Left cardiac atrium (tissue), 4 donors: ENCODE results near the gene OTUB2. TPM values are rescaled to one million over a fixed set of nuclear protein-coding genes. Genes with fewer than 3 reads are reported as not detected.

Source experiments
- ATAC-seq, 2 donors: fragments of 200-7000 bp; cut with Tn5 transposase; one replicate each; pipeline ENCODE4 v1.9.1; 2020; ENCODE audit warnings: mild to moderate bottlenecking in 2 of 2, moderate library complexity in 2 of 2
- DNase-seq: peaks from one replicate; pipeline ENCODE4 v3.0.0-alpha.2; 2020
- intact Hi-C, 2 donors: fragments of 100-400 bp; cut with DNase I; formaldehyde crosslinking; loops; one replicate each; pipeline versions ENCODE4 v1.14.1 to v1.15.1; 2022 to 2023
- total RNA-seq, 2 donors: library from RNA; stranded (reverse); fragmentation: NEBNext Ultra II Directional; extraction: Animal tissue kit (Norgen Biotek cat#: 25700); gene quantifications; one replicate each; pipeline ENCODE4 v1.2.1, GENCODE V29; 2021
- donor health status: DM: no; HTN: yes; CAD: no.
- donor health status: DM: no; HTN: yes; CAD: no; lungs with severe emphysema.
- donor health status: DM: yes; HTN: yes; CAD: no.
- donor health status: Dilated cardiomyopathy.

OTUB2 gene
- total RNA-seq, 2 donors from 2014 or later: 0.24 to 0.56 TPM

DNA sequence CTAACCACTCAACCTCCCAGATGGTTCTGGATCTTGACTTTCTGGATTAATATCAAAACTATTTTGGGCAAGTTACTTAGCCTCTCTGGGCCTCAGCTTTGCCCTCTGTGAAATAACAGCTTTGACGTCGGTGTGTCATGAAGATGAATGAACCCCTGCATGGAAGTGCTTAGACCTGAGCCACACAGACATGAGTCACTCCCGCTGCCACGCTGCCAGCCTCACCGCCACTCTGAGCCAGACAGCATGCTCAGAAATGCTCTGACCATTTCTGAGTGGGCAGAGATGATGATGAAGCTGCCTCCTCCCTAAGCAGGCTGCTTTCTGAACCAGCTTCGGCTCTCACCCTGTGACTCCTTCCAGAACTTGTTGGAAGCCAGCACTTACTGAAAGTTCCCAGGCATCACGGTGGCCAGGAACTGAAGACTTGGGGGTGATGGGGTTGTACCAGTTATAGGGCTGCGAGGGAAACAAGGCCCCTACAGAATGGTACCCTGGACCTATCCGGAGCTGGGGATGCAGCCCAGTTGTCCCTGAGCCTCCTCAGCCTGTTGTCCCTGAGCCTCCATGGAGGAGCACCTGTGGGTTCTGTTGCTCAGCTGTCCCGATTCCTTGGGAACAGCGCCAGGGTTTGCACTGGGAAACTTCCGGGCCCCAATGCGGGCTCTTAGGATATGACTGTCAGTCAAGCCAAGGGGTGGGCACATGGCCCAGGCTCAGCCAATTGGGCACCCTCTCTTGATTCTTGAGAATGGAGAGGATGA, 31.0 kb upstream of the OTUB2 start:
- ATAC-seq (peak; percentile 39 to 87), DNase-seq (peak; percentile 65)
- intact Hi-C loops: no loop called here

DNA sequence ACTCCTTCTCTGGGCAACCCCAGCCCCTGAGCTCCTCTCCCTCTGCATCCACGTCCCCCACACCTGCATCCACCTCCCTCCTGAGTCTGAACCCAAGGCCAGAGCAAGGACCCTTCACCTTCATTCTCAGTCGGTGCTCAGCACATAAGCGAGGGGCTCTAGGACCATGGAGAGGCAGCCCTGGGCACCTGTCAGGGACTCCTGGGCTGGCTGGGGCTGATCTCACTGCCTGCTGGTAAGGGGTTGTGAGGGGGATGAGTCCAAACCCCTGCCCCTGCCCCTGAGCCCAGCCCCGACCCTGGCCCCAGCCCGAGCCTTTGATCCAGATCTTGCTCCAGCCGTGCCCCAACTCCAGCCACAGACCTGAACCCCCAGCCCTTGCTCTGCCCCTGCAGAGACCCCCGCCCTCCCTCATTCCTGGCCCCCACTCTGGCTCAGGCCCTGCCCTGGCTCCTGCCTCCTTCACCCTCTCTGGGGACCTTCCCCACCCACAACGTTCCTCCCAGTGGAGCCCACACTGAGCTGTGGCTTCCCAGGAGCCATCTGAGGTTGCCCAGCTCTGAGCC, 29.9 kb upstream of the OTUB2 start:
- ATAC-seq (peak in 1 of 2 donors; percentile 7), DNase-seq (no peak)
- intact Hi-C loops: no loop called here

DNA sequence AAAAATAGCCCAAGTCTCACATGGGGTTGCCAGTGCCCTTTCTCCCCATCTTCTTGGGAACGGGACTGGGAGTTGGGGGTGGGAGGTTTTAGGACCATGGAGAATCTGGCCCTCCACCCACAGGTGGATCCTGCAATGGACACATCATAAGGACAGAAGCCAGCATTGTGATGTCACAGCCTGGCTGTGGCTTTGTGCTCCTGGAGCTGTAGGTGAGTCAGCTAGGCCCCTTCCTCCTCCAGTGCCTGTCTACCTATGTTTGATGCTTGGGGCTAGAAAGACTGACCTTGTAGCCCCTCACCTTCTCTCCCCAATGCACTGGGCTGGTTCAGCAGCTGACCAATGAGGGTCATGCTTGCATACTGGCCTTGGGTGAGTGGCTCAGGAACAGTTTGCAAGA, 29.1 kb upstream of the OTUB2 start, which contains the start of gene CCDC197:
TSS of gene CCDC197 (plus strand) at position 220 of the 400 bp plus-strand sequence. CDS start 831 bp downstream, outside the sequence.
- ATAC-seq: no peak
- DNase-seq: no peak
- intact Hi-C loops: no loop called here

DNA sequence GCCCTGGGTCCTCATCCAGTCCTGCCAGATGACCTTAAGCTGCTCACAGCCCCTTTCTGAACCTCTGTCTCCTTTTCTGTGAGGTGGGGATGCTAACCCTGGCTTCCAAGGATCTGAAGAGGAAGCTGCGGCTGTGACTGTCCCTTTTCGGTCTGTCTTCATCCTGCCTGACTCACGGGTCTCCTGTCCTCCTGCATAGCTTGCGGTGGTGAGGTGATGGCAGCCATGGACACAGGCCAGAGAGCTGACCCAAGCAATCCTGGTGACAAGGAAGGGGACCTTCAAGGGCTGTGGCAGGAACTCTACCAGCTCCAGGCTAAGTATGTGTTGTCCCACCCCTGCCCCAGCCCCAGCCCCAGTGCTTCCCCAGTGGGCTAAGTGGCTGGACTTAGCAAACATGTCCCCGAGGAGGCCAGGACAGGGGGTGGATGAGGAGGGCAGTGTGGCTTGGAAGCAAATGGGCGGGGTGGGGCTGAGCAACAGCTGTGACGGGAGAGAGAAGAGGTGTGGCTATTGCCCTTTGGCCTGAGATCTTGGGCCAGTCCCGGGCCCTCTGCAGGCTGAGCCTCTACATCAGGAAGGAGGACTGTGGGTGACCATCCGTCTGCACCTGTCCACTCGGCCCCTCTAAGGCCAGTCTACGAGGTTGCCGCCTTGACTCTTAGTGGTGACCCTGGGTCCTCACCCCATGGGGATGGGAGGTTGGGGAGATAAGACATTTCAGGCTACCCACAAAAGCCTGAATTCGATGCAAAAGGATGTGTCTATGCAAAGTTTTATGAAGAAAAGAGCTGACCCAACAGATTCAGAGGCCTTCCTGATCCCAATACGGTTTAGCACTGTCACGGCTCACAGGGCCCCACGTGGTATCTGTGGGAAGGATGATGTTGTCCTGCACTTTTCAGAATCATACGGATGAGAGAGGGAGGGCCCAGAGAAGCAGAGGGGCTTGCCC, 27.9 kb upstream of the OTUB2 start:
- ATAC-seq (no peak), DNase-seq (no peak)
- intact Hi-C loops: no loop called here

DNA sequence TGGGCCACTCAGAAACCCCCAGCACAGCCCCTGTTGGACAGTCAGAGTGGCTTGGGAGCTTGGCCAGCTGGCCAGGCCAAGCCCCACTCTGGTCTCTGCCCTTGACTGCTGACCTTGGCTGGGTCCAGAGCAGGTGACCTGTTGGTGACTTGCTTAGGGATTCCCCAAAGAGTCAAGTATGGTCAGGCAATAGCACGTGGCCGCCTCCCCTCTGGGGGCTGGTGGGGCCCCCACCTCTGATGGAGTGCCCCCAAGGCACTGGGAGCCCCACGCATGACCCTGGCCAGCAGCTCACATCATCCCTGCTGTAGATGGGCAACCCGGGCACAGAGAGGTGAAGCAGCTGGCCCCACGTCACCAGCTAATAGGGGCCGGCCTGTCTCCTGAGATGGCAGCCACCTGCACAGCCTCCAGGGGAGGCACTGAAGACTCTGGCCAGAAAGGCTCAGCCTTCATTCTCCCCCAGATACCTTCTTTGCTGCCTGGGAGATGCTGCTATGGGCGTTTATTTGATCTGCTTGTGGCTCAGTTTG, 27.2 kb upstream of the OTUB2 start:
- DNase-seq: no peak
- no peak for ATAC-seq
- intact Hi-C loops: no loop called here

DNA sequence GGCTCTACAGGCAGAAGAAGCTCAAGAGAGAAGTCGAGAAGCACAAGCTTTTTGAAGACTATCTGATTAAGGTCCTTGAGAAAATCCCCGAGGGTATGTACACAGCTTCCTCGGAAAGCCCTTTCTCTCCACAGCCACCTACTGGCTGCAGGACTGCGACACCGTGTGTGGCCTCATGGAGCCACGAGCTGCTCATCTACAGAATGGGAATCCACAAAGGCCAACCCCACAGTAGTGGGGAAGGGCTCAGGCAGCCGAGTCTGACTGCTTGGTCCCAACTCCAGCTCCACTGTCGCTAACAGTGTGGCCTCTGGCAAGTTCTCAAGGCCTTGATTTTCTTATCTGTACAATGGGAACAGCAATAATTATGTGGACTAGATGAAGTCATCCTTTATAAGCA, 26.6 kb upstream of the OTUB2 start:
- ATAC-seq: no peak
- intact Hi-C loops: no loop called here
- DNase-seq: no peak

DNA sequence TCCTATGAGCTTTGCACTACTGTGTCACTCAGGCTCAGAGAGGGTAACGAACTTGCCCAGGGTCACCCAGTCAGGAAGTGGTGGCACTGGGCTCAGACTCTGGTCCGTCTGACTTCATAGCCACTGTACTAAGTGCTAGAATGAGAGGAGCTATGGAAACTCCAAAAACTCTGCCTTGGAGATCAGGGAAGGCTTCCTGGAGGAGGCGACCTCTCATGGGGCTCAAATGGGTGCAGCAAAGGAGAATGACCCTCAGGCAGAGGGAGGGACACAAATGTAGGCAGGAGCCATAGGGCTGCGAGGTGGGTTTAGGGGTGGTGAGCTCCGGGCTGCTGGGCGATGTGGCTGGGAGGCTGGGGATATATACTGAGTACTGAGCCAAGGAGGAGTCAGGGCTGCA, 25.9 kb upstream of the OTUB2 start:
- intact Hi-C loops: loop anchor here (2.0 to 5.0 kb wide), 2 partner anchors 57 to 58 kb away; no protein-coding TSS in a partner anchor
- DNase-seq (no peak), ATAC-seq (no peak)

DNA sequence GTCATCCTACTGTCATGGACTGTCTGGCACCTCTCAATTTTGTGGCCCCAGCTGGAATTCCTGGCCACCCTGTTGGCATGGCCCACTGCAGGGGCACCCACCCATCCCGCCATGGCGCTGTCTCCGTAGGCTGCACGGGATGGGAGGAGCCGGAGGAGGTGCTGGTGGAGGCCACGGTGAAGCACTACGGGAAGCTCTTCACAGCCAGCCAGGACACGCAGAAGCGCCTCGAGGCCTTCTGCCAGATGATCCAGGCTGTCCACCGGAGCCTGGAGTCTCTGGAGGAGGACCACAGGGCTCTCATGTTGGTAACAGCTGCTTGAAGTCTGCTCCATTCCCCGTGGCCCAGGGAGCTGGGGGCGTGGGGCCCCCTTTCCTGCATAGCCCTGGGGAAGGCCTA, 25.1 kb upstream of the OTUB2 start:
- ATAC-seq (no peak), DNase-seq (no peak)
- intact Hi-C loops: loop anchor here (2.0 to 5.0 kb wide), 2 partner anchors 58 to 59 kb away; no protein-coding TSS in a partner anchor

DNA sequence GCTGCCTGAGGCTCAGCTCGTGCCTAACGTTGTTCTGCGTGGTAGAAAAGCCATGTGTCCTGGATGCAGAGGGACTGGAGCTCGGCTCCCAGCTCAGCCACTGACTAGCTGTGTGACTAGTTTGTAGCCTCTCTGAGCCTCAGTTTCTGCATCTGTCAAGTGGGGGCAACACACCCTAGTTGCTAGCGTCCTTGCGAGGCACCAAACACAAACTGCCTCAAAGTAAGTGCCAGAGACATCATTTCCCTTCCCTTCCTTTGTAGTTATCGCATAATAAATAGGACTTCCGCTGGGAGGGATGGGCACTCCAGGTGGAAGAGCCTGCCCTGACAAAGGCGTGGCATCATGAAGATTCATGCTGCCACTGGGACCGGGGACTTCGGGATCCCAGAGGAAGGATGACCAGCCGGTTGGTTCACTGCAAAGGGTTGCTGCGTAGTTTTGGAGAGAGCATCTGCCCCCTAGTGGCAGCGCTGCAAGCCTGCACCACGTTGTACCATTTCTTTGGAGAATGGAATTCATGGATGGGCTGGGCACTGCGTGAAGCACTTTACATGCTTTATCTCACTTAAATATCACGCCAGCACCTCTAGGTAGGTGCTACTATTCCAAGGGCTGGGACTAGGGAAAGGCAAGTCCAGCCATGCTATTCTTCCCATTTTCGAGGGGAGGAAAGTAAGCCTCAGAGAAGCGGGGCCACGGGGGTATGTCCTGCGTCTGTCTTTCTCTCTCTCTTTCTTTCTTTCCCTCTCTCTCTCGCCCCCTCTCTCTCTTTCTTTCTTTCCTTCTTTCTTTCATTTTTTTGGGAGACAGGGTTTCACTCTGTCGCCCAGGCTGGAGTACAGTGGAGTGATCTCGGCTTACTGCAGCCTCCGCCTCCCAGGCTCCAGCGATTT, 24.4 kb upstream of the OTUB2 start:
- DNase-seq: peak; percentile 57
- ATAC-seq: peak; percentile 74 to 86
- intact Hi-C loops: loop anchor here (2.0 to 5.0 kb wide), 2 partner anchors 59 kb away; no protein-coding TSS in a partner anchor

DNA sequence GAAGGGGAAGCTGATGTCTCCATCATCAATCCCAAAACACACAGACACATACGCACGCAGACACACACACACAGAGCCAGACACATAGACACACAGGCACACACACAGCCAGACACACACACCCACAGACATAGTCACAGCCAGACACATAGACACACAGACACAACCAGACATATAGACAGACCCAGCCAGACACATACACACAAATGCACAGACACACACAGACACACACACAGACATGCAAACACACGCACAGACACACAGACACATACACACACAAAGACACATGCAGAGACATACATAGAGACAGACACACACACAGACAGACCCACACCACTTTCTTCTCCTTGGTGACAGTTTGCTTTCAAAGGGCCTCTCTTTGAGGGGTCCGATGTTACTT, 22.7 kb upstream of the OTUB2 start:
- intact Hi-C loops: loop anchor here in 1 of 2 donors (5.0 kb wide), 1 partner anchor 61 kb away; no protein-coding TSS in a partner anchor
- ATAC-seq (no peak), DNase-seq (no peak)

DNA sequence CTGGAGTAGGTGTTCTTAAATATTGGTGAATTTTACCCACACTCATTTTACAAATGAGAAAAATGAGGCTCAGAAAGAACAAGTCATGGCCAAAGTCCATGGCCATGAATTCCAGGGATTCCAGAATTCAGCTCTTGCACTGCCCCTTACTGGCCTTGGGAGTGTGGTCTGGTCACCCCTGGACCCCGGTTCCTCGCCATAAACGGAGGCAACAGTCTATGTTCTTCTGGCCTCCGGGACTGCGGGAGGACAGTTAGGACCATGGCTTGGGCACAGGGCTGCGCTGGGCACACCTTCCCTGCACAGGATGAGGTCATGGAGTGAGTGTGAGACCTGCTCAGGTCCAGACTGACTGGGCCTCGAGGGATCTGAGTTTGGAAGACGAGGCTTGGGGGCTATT, 22.1 kb upstream of the OTUB2 start:
- intact Hi-C loops: loop anchor here in 1 of 2 donors (5.0 kb wide), 1 partner anchor 62 kb away; no protein-coding TSS in a partner anchor

DNA sequence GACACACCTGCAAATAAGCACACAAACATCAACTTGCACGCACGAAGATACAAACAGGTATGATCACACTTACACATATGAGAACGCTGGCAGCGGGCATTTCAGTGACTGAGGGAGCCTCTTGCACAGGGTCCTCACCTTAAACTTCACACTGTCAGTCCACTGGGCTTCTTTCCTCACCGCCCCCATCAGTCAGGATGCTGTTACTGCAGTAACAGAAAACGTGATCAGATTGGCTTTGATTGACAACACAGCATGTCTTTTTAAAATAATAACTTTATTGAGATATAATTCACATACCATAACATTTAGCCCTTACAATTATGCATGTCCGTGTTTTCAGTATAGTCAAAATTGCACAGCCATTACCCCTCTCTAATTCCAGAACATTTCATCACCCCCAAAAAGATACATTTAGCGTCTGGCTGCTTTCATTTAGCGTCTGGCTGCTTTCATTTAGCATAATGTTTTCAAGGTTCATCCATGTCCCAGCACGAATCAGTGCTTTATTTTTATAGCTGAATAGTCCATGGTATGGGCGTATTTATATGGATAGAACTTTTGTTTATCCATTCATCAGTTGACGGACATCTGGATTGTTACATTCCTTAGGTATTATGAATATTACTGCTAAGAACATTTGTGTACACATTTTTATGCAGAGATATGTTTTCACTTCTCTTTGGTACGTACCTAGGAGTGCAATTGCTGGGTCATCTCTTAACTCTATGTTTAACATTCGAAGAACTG, 20.6 kb upstream of the OTUB2 start:
- ATAC-seq: no peak
- intact Hi-C loops: no loop called here
- DNase-seq: no peak

More for the DNA sequence above, 22.1 kb upstream of the OTUB2 start:
- DNase-seq (no peak), ATAC-seq (no peak)

DNA sequence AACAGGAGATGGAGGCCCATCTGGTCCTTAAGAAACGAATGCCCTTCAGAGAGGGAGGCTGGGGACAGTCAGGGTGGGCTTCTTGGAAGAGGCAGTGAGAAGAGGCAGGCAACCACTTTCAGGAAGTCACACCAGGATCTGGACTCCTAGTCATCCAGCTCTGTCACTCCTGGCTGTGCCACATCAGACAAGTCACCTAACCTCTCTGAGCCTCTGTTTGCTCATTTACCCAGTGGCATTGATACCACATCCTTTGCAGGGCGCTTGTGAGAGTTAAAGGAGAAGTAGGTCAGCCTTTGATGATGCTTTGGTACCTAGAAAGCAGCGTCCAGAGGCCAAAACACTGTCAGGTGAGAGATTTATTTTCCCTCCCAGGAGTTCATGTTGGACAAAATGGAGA, 17.9 kb upstream of the OTUB2 start:
- intact Hi-C loops: no loop called here
- ATAC-seq (no peak), DNase-seq (no peak)

DNA sequence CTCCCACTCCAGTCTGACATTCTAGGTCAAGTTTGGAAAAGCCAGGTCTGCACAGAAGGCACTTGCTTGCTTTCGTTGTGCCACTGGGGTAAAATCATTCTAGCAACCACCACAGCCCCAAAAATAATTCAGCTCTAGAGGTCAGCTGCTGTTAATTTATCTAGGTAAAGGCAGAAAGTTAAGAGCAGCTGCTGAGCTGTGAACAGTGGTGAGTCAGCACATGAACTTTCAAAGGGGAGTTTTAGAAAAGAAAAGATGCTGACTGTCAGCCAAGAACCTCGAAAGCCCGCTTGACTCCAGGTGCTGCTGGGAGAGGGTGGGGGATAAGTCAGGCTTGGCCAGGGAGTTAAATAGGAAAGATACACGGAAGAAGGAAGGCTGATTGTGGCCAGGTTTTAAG, 16.4 kb upstream of the OTUB2 start:
- intact Hi-C loops: no loop called here
- peak; percentile 38 to 75 for ATAC-seq
- DNase-seq: no peak

DNA sequence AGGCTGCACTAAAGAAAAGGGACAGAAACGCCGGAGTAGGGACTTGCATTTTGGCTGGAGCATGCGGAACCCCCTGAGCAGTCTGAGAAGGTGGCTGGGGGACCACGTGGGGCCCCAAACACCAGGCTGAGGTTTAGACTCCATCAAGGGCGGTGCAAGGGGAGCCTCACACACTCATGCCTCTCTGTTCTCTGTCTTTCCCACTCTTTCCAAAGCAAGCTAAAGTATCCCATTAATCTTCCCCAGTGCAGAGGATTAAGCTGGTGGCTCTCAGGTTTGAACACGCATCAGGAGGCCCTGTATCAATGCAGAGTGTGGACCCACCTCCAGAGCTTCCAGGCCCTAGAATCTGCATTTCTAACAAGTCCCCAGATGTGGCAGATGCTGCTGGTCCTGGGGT, 15.5 kb upstream of the OTUB2 start:
- ATAC-seq (no peak), DNase-seq (no peak)
- intact Hi-C loops: no loop called here

DNA sequence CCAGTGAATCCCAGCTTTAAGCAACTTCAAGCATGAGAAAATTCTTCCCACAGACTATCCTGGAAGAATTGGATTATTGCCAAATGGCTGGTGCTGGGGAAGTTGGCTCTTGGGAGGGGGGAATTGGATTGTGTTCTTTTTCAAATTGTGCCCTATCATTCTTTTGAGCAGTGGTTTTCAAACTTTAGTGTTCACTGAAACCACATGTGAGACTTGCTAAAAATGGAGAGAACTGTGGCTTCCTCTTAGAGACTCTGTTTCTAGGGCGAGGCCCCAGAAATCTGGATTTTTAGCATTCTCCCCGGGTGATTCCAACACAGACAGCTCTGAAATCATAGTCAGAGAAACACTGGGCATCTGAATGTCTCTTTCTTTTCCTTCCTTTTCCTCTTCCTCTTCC, 14.3 kb upstream of the OTUB2 start:
- DNase-seq (no peak), ATAC-seq (no peak)
- intact Hi-C loops: no loop called here

DNA sequence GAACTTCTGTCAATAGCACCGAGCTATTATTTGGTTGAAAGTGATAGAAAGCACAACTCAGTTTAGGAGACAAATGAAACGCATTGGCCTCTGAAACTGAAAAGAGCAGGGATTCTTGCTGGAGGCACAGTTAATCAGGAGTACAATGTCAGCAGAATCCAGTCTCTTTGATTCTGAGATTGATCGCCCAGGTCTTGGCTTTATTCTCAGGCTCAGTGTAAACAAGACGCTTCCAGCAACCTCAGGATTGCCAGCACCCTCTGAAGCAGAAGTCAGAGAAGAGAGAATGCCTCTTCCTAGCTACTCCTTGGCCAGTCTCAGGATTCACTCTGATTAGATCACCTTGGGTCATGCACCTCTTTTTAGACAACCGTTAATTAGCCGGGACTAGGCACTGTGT, 11.8 kb upstream of the OTUB2 start:
- ATAC-seq: no peak
- no peak for DNase-seq
- intact Hi-C loops: no loop called here

DNA sequence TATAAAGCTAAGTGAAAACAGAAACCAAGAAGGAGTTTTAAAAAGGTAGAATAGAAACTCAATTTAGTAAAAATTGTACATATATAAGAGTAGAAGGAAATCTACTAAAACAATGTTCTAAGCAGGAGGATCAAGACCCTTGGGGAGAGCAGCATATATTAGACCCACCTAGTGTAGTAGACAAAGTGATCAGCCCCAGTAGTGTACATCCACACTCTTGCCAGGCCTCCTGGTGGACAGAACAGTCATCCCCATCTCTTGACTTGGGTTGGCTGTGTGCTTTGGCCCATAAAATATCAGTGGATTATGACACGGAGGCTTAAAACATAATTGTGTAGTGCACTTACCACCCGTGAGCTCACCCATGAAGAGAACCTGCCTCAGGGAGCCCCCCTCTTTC, 10.9 kb upstream of the OTUB2 start:
- intact Hi-C loops: no loop called here
- ATAC-seq (no peak), DNase-seq (no peak)
